ENCODE results near the gene ARF5.

The ARF5 gene

DNA sequence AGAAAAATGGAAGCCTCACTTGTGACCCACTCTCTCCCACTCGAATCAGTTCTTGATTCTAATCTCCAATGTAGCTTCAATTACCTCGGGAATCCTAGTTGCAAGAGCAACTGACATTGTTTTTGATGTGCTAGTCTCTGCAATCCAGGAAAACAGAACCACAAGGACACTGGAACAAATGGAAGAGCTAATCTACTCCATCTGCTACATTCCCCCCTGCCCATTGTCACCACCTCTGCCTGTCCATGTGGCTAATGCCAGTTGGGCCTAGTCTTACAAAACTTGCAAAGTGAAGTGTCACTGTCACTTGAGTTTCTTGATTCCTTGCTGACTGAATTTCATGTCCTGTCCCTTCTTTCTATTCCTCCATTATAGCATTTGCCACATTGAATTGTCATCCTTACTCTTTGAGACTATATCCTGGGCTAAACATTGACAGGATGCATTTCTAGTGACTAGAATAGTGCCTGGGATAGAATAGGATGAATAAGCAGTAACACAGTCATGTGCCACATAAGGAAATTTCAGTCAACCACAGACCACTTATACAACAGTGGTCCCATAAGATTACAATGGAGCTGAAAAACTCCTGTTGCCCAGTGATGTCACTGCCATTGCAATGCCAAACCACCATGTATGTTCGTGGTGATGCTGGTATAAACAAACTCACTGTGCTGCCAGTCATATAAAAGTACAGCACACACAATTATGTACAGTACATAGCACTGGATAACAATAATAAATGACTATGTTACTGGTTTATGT is 16.3 kb upstream of the ARF5 start:
- Histone ChIP-seq H3K9me3 (ENCODE audit: control insufficient read depth, low read length) (no peaks in the 10 kb centered on the region), H3K4me2 (ENCODE audit: low read length) (no peak overlapping the region), H2AFZ (no peak overlapping the region), H3K9ac (no peak overlapping the region), H3K27me3 (ENCODE audit: control insufficient read depth, insufficient read depth, low read length) (no peaks in the 10 kb centered on the region), H3K4me1 (no peaks in the 10 kb centered on the region), H3K79me2 (no peaks in the 10 kb centered on the region), H3K4me3 (ENCODE audit: low read depth, low read length) (no peak overlapping the region), H3K27ac (no peak overlapping the region), H3K36me3 (ENCODE audit: control insufficient read depth, insufficient read depth, low read length) (no peaks in the 10 kb centered on the region)
- TF ChIP-seq, protein P1, sequence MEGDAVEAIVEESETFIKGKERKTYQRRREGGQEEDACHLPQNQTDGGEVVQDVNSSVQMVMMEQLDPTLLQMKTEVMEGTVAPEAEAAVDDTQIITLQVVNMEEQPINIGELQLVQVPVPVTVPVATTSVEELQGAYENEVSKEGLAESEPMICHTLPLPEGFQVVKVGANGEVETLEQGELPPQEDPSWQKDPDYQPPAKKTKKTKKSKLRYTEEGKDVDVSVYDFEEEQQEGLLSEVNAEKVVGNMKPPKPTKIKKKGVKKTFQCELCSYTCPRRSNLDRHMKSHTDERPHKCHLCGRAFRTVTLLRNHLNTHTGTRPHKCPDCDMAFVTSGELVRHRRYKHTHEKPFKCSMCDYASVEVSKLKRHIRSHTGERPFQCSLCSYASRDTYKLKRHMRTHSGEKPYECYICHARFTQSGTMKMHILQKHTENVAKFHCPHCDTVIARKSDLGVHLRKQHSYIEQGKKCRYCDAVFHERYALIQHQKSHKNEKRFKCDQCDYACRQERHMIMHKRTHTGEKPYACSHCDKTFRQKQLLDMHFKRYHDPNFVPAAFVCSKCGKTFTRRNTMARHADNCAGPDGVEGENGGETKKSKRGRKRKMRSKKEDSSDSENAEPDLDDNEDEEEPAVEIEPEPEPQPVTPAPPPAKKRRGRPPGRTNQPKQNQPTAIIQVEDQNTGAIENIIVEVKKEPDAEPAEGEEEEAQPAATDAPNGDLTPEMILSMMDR (IDR thresholded peaks at IDR 0.05), result no peak

DNA sequence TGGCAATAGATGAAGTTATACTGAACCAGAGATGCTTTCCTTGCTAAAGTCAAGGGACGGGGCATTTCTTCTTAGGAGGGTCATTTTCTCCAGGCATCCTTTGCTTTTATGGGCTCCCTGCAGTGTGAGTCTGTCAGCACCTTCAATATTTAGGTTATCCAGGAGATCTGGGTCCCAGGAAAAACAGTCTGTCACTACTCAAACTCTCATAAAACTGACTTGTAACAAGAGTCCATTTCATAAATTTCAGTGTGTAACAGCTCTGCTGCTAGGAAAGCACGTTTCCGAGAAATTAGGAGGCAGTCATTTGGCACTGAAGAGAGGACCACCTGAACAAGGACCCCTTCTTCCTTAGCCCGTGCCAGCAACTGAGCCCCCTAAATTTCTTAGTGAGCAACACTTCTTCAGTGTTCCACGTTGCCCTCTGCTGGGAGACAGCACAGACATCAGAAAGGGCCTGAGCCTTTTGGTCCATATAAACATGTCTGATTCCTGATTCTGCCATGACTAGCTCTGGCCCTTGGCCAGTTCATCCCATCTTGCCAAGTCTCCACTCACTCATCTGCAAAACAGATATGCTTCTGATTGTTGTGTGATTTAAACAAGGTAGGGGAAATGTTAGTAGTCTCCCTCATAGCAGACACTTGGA is 10.1 kb upstream of the ARF5 start:
- H3K36me3 ChIP-seq (ENCODE audit: control insufficient read depth, insufficient read depth, low read length), result no peaks in the 10 kb centered on the region

DNA sequence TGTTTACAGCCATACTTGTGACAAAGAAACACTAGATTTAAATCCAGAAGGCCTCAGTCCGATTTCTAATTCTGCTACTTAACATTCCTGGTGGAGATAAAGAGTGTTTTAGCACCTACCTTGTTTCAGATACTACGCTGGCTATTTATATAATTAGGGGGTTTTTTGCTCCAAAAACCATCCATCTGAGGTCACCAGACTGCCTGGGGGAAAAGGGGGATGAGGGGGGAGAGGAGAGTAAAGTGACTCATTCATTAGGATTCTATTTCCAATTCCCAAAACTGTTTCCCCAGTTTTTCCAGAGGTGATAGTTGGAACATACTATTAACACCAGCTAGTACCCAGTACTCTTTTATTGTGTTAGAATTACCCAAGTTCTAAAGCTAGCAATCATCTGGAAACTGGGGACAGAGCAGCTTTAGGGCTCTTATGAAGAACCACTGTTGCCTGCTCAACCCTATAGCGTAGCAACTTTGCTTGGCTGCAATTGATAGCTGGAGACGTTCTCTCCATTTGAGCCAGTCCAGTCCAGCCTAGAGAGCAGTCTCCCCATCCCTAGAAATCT is 9.4 kb upstream of the ARF5 start:
- TF ChIP-seq, protein P1 (IDR thresholded peaks at IDR 0.05), result no peak
- Histone ChIP-seq H3K79me2 (no peaks in the 10 kb centered on the region), H3K27me3 (ENCODE audit: control insufficient read depth, insufficient read depth, low read length) (no peaks in the 10 kb centered on the region), H3K9me3 (ENCODE audit: control insufficient read depth, low read length) (no peaks in the 10 kb centered on the region), H3K9ac (no peak overlapping the region), H3K36me3 (ENCODE audit: control insufficient read depth, insufficient read depth, low read length) (no peaks in the 10 kb centered on the region), H3K27ac (no peak overlapping the region), H3K4me2 (ENCODE audit: low read length) (no peak overlapping the region), H3K4me1 (no peaks in the 10 kb centered on the region), H3K4me3 (ENCODE audit: low read depth, low read length) (no peak overlapping the region), H2AFZ (no peak overlapping the region)

More for the DNA sequence above, 10.1 kb upstream of the ARF5 start:
- Histone ChIP-seq H3K4me2 (ENCODE audit: low read length) (no peak overlapping the region), H3K4me1 (no peaks in the 10 kb centered on the region), H3K9ac (no peak overlapping the region), H3K27me3 (ENCODE audit: control insufficient read depth, insufficient read depth, low read length) (no peaks in the 10 kb centered on the region), H2AFZ (no peak overlapping the region), H3K27ac (no peak overlapping the region), H3K9me3 (ENCODE audit: control insufficient read depth, low read length) (no peaks in the 10 kb centered on the region), H3K79me2 (no peaks in the 10 kb centered on the region), H3K4me3 (ENCODE audit: low read depth, low read length) (no peak overlapping the region)
- TF ChIP-seq, protein P1 (IDR thresholded peaks at IDR 0.05), result no peak

DNA sequence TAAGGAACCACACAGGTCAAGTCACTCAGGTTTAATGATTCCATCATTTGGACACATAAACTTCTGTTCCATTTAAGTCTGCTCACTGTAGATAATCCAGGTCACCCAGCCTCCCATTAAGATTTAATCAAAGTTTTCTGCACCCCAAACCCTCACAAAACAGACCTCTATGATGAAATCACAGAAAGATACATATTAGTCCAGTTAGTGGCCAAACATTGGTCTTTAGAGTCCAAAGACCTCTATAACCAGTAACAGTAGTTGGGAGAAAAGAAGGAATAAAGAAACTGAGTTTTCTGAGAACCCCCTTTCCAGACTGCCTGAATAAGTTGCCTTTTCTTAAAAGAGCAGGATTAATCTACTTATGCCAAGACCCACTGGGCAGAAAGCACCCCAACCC is 7.6 kb upstream of the ARF5 start:
- Histone ChIP-seq H3K27ac (no peak overlapping the region), H3K4me1 (peaks cover 3% of the 10 kb centered on the region)

More for the DNA sequence above, 7.6 kb upstream of the ARF5 start:
- Histone ChIP-seq H3K79me2 (peaks cover 10% of the 10 kb centered on the region), H3K27me3 (ENCODE audit: control insufficient read depth, insufficient read depth, low read length) (no peaks in the 10 kb centered on the region), H3K36me3 (ENCODE audit: control insufficient read depth, insufficient read depth, low read length) (no peaks in the 10 kb centered on the region), H3K9ac (no peak overlapping the region), H2AFZ (no peak overlapping the region), H3K4me3 (ENCODE audit: low read depth, low read length) (no peak overlapping the region), H3K4me2 (ENCODE audit: low read length) (no peak overlapping the region), H3K9me3 (ENCODE audit: control insufficient read depth, low read length) (no peaks in the 10 kb centered on the region)
- TF ChIP-seq, protein P1 (IDR thresholded peaks at IDR 0.05), result no peak

All from parathyroid adenoma (tissue), 2 donors.